Measurements from ENCODE around the gene SEMA5A.

The SEMA5A gene

GRCh38 chr5:9431496-9432258, 114.2 kb downstream of the SEMA5A start:
- in situ Hi-C loops (cut with HindIII; ENCODE audit: low sequenced_read_pairs), result no loop called here
- TF ChIP-seq CTCF (IDR thresholded peaks at IDR 0.05; ENCODE audit: low read depth, low read length), result no peak
- DNase-seq (ENCODE audit: low read depth, low spot score), result no peak

GRCh38 chr5:9431151-9431495, 114.8 kb downstream of the SEMA5A start:
- no peak for TF ChIP-seq CTCF (IDR thresholded peaks at IDR 0.05; ENCODE audit: low read depth, low read length)
- H3K4me3 ChIP-seq (ENCODE audit: low read depth, low read length), result no peak overlapping the region
- in situ Hi-C loops (cut with HindIII; ENCODE audit: low sequenced_read_pairs), result no loop called here
- DNase-seq (ENCODE audit: low read depth, low spot score), result no peak

More at GRCh38 chr5:9431496-9432258, 114.2 kb downstream of the SEMA5A start:
- H3K4me3 ChIP-seq (ENCODE audit: low read depth, low read length), result no peak overlapping the region

- no peak overlapping the region for H3K4me3 ChIP-seq (ENCODE audit: low read depth, low read length)
- no peak for DNase-seq (ENCODE audit: low read depth, low spot score)
- in situ Hi-C loops (cut with HindIII; ENCODE audit: low sequenced_read_pairs), result no loop called here
- TF ChIP-seq CTCF (IDR thresholded peaks at IDR 0.05; ENCODE audit: low read depth, low read length), result no peak
Observed at GRCh38 chr5:9430306-9430705, 115.6 kb downstream of the SEMA5A start.

GRCh38 chr5:9429691-9430215, 116.1 kb downstream of the SEMA5A start:
- H3K4me3 ChIP-seq (ENCODE audit: low read depth, low read length), result no peak overlapping the region
- no peak for DNase-seq (ENCODE audit: low read depth, low spot score)
- in situ Hi-C loops (cut with HindIII; ENCODE audit: low sequenced_read_pairs), result no loop called here
- no peak for TF ChIP-seq CTCF (IDR thresholded peaks at IDR 0.05; ENCODE audit: low read depth, low read length)

- in situ Hi-C loops (cut with HindIII; ENCODE audit: low sequenced_read_pairs), result no loop called here
- DNase-seq (ENCODE audit: low read depth, low spot score), result no peak
Observed at GRCh38 chr5:9428272-9428671, 117.6 kb downstream of the SEMA5A start.

GRCh38 chr5:9425710-9426109, 120.2 kb downstream of the SEMA5A start:
- no peak for DNase-seq (ENCODE audit: low read depth, low spot score)
- no peak for TF ChIP-seq CTCF (IDR thresholded peaks at IDR 0.05; ENCODE audit: low read depth, low read length)
- H3K4me3 ChIP-seq (ENCODE audit: low read depth, low read length), result no peak overlapping the region
- in situ Hi-C loops (cut with HindIII; ENCODE audit: low sequenced_read_pairs), result no loop called here

More at GRCh38 chr5:9428272-9428671, 117.6 kb downstream of the SEMA5A start:
- TF ChIP-seq CTCF (IDR thresholded peaks at IDR 0.05; ENCODE audit: low read depth, low read length), result no peak
- no peak overlapping the region for H3K4me3 ChIP-seq (ENCODE audit: low read depth, low read length)
